GM21723 (cell line): Measurements from ENCODE around the gene XRRA1.
"Not testable (repeated sequence)": the region's sequence is repeated elsewhere in the genome, so short reads cannot be mapped to it uniquely, and the experiment has no call there.

Experiments
- ATAC-seq: cut with Tn5 transposase; IDR thresholded peaks from one replicate; pipeline ENCODE4 v1.9.1; 2021; ENCODE audit warnings: mild to moderate bottlenecking, moderate library complexity; ENCODE audit not compliant: unreplicated experiment

The XRRA1 gene

GRCh38 chr11:74837191-74837590, 111.7 kb downstream of the XRRA1 start:
- no peak for ATAC-seq

DNA sequence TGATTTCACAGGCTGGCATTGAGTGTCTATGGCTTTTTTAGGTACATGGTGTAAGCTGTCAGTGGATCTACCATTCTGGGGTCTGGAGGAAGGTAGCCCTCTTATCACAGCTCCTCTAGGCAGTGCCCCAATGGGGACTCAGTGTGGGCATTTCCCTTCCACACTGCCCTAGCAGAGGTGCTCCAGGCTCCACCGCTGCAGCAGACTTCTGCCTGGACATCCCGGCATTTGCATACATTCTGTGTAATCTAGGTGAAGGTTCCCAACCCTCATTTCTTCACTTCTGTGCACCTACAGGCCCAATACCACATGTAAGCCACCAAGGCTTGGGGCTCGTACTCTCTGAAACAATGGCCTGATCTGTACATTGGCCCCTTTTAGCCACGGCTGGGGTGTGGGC, 122.0 kb downstream of the XRRA1 start:
- no peak for ATAC-seq

DNA sequence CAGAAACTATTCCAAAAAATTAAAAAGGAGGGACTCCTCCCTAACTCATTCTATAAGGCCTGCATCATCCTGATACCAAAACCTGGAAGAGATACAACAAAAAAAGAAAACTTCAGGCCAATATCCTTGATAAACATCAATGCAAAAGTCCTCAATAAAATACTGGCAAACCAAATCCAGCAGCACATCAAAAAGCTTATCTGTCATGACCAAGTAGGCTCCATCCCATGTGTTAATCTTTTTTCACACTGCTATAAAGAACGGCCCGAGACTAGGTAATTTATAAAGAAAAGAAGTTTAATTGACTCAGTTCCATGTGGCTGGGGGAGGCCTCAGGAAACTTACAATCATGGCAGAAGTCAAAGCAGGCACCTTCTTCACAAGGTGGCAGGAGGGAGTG, 123.3 kb downstream of the XRRA1 start:
- not testable (repeated sequence) for ATAC-seq

GRCh38 chr11:74824285-74824982, 124.5 kb downstream of the XRRA1 start:
- ATAC-seq: no peak

DNA sequence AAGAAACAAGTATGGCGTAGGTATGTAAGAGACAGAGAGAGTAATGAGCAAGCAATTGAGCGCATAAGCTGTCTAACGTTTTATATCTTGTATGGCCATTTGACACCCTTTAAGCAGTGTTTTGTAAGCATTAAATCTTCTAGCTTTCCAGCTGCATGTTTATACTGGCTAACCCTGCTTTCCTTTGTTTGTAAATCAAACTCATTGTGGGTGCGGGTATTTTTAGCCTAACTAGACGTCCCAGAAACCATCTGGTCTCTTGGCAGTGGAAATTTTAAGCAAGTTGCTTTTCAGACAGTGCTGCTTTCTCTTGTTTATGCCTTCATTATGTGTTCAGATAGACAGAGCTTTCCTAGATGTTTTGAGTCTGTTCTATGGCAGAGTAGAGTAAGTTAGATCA, 126.7 kb downstream of the XRRA1 start:
- ATAC-seq: no peak

GRCh38 chr11:74820763-74821162, 128.1 kb downstream of the XRRA1 start:
- ATAC-seq: no peak

DNA sequence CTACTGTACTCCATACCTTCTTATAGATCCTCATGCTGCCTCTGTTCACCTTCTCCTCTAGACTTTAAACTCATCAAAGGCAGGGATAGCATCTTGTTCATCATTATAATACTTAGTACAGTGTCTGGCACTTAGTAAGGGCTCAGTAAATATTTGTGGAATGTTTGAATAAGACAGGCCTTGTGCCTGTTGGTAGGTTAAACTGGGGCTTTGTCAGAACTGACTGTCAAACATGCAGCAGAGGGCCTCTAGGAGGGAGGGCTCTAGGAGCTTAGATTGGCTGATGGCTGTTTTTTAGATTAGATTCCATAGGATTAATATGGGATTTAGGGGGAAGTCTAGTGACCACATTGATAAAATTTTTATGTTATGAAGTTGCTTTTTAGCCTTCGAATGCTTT, 129.5 kb downstream of the XRRA1 start:
- ATAC-seq: no peak

GRCh38 chr11:74818283-74818946, 130.5 kb downstream of the XRRA1 start:
- no peak for ATAC-seq

DNA sequence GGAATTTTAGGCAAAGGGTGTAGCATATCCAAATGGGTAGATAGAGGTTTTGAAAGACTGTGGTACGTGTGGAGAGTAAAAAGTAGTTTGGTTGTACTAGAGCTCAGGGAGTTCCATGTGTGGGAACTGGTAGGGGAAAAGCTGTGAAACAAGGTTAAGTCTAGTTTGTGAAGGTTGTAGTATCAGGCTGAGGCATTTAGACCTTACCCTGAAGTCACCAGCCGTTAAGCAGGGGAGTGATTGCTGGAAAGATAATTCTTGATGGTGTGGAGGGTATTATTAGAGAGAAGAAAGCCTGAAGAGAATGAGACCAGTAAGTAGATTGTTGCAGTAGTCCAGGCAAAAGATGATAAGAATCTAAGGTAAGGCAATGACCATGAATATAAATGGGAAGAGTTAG, 132.2 kb downstream of the XRRA1 start:
- ATAC-seq: no peak

- ATAC-seq: no peak
Measured at GRCh38 chr11:74815966-74816365, 132.9 kb downstream of the XRRA1 start.

DNA sequence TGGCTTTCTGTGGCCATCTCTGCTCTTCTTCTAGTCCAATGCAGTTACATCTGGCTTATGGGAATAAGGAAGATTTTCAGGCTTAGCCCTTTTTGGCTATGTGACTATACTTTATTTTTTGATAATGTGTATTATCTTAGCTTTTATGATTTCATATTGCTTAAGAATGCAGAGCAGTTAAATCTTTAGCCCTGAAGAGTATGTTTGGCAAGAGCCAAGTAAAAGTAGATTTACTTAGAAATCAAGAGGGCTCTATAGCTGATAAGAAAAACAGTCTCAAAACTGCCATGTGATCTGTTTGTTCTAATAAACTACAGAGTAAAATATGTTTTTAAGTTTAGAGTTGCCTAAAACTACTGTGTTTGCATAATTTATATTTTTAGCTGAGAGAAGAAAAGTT, 139.1 kb downstream of the XRRA1 start:
- ATAC-seq: no peak

DNA sequence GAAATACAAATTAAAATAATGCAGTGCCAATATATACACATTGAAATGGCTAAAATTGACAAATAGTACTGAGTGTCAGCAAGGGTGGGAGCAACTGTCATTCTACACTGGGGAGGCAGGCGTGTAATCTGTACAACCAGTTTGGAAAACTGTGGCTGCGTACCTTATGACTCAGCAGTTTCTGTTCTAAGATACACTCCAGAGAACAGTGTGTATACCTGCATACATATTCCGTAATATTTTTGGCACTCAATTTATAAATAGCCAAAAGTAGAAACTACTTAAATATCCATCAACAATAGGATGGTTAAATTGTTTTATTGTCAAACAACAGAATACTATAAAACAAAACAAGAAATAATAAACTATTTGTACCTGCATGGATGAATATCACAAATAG, 142.6 kb downstream of the XRRA1 start:
- no peak for ATAC-seq

DNA sequence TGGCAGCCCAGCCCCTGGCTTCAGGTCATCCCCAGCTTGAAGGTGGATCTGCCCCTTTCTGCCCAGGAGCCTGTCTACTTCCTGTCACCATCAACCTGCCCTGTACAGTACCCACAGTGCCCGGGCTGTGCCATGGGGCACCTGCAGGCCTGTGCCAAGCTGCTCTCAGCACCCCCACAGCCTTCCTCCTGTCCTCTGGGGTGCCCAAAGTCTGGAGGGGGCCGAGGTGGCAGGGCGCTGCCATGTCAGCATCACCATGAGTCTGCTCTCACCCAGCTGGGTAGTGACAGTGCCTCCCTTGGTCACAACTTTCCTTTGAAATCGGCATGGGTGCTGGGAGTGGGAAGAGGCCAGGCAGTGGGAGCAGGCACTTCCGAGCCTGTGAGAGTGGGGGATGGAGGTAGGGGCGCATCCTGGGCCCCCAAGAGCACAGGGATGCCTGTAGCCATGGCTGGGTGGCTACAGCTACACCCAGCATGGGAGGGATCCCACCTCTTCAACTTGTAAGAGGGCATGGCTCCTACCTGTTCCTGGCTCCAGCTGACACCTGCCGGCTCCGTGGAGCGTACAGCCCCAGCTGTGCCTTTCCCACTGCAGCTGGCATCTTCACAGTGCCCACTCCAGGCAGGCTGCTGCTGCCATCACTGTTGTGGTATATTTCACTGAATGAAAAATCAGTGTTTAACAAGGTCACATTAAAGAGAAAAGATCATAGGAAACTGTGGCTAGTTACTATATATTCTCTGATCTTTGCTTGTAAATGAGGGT, 157.4 kb downstream of the XRRA1 start:
- ATAC-seq: no peak
